ENCODE results near the gene RPL3. TPM values are rescaled to one million over a fixed set of nuclear protein-coding genes. Genes with fewer than 3 reads are reported as not detected.
A peak's percentile ranks its signal among the peaks of the same experiment; 100 is the strongest.

Gene RPL3
- total RNA-seq, 1 experiment from 2014 or later: 2,830 TPM

DNA sequence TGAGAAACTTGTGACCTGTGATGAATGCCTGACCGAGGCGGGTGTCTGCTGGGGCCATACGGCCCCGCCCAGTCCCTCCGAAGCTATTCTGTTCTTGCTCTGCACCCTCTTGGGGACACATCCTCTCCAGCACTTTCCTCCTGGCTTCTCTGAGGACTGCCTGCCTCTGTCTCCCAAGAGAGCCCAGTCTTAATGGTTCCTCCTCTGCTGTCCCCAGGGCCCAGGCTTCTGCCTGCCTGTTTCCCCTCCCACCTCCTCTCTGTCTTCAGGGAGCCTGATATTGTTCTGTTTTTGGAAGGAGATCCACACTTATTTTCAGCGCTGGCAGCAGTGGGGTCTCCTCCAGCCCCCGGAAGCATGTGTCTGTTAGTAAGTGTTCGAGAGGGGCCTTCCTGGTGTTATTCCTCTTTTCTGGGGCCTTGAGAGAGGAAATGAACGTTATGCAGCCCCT lies 49.1 kb upstream of the RPL3 start:
- H3K79me1 ChIP-seq (ENCODE audit: insufficient read depth, low read depth, low read length, poor library complexity, severe bottlenecking): no peaks in the 10 kb centered on the region
- H2AFZ ChIP-seq (ENCODE audit: low read length): no peak overlapping the region
- H3T11ph ChIP-seq (ENCODE audit: low read length): no peak overlapping the region
- no peaks in the 10 kb centered on the region for H3K4me1 ChIP-seq (ENCODE audit: insufficient read depth, low read length)
- no peak overlapping the region for H3K4me2 ChIP-seq (ENCODE audit: insufficient read depth, insufficient read length, low read length)
- H3K27ac ChIP-seq (ENCODE audit: insufficient read length, low read depth, low read length): no peak overlapping the region
- no peak overlapping the region for H3K14ac ChIP-seq (ENCODE audit: insufficient read depth, low read length)
- no CpG with 5 or more reads among the region's 9 CpGs for WGBS (ENCODE audit: extremely low coverage, insufficient read length, low lambda C conversion rate)
- Mint-ChIP-seq H3K27me3 (ENCODE audit: low read depth) (peaks cover 2% of the 10 kb centered on the region), H3K36me3 (ENCODE audit: insufficient read depth in 1 of 3, low read depth in 3 of 3) (peaks cover 0 to 4% (median 3%) of the 10 kb centered on the region in 3 experiments; a peak in 2 of 7 replicates), H3K9me3 (peaks cover 2 to 6% of the 10 kb centered on the region in 2 experiments; a peak in 4 of 5 replicates), H3K4me1 (peaks cover 13 to 26% of the 10 kb centered on the region in 2 experiments), H3K4me3 (no peak overlapping the region), H3K27ac (peak overlapping the region in 2 of 3 experiments; percentile 70 to 73; a peak in 2 of 7 replicates)
- no peak overlapping the region for H4K5ac ChIP-seq (ENCODE audit: insufficient read length, low read depth, low read length)
- no peak overlapping the region for H2BK5ac ChIP-seq (ENCODE audit: insufficient read length, low read length)
- no peak overlapping the region for H4K91ac ChIP-seq (ENCODE audit: insufficient read length, low read depth, low read length)
- TF ChIP-seq, protein P1, sequence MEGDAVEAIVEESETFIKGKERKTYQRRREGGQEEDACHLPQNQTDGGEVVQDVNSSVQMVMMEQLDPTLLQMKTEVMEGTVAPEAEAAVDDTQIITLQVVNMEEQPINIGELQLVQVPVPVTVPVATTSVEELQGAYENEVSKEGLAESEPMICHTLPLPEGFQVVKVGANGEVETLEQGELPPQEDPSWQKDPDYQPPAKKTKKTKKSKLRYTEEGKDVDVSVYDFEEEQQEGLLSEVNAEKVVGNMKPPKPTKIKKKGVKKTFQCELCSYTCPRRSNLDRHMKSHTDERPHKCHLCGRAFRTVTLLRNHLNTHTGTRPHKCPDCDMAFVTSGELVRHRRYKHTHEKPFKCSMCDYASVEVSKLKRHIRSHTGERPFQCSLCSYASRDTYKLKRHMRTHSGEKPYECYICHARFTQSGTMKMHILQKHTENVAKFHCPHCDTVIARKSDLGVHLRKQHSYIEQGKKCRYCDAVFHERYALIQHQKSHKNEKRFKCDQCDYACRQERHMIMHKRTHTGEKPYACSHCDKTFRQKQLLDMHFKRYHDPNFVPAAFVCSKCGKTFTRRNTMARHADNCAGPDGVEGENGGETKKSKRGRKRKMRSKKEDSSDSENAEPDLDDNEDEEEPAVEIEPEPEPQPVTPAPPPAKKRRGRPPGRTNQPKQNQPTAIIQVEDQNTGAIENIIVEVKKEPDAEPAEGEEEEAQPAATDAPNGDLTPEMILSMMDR (conservative IDR thresholded peaks at IDR 0.05): no peak
- H3K18ac ChIP-seq (ENCODE audit: insufficient read length, low read depth, low read length): no peak overlapping the region
- H2AK5ac ChIP-seq (ENCODE audit: insufficient read length, low read length): no peak overlapping the region
- no peak overlapping the region for H4K8ac ChIP-seq (replicated peaks; ENCODE audit: insufficient read length, low read depth, low read length)
- H3K27me3 ChIP-seq (ENCODE audit: insufficient read depth, low read length): no peaks in the 10 kb centered on the region
- no peak overlapping the region for H2BK12ac ChIP-seq (ENCODE audit: insufficient read length, low read depth, low read length)
- H3K56ac ChIP-seq (ENCODE audit: insufficient read length, low read depth, low read length): no peak overlapping the region
- H3K23ac ChIP-seq (ENCODE audit: insufficient read length, low read depth, low read length): no peak overlapping the region
- no peak overlapping the region for H3K4ac ChIP-seq (ENCODE audit: low read depth, low read length)
- H4K20me1 ChIP-seq (ENCODE audit: control insufficient read depth, insufficient read depth, insufficient read length): no peaks in the 10 kb centered on the region
- no peak overlapping the region for H3K9ac ChIP-seq (ENCODE audit: extremely low read depth, insufficient read length, low read length)
- no peaks in the 10 kb centered on the region for H3K9me3 ChIP-seq (ENCODE audit: control insufficient read depth, low read depth, low read length)
- no peak overlapping the region for H2BK120ac ChIP-seq (ENCODE audit: low read depth, low read length, poor library complexity, severe bottlenecking)
- H3K79me2 ChIP-seq (ENCODE audit: insufficient read depth, low read length): no peaks in the 10 kb centered on the region
- no peaks in the 10 kb centered on the region for H3K23me2 ChIP-seq (ENCODE audit: insufficient read length, low read depth, low read length, poor library complexity, severe bottlenecking)
- H2BK20ac ChIP-seq (ENCODE audit: low read depth, low read length, poor library complexity, severe bottlenecking): no peak overlapping the region
- DNase-seq: no peak
- H2BK15ac ChIP-seq (ENCODE audit: low read depth, low read length): no peak overlapping the region
